MCF 10A (cell line): ENCODE data around the gene PGK1. TPM values are rescaled to one million over a fixed set of nuclear protein-coding genes. Genes with fewer than 3 reads are reported as not detected.
"Not testable (repeated sequence)": the region's sequence is repeated elsewhere in the genome, so short reads cannot be mapped to it uniquely, and the experiment has no call there.

Source experiments
- BruUV-seq: library from RNA; stranded (reverse); fragments of 400-500 nt; replicated peaks from 2 replicates; lab custom pipeline; 2021; lab: Mats Ljungman, UMichigan
- CTCF ChIA-PET: fragments of 300-600 bp; sonication (Branson Sonifier 250); formaldehyde crosslinking; extraction: SDS; loops from one replicate; lab custom pipeline; 2021; ENCODE audit warnings: antibody characterized with exemption, inconsistent platforms; lab: Yijun Ruan, JAX
- POLR2A ChIA-PET: fragments of 300-600, 350-650 bp; sonication (Branson Sonifier 250); formaldehyde crosslinking; extraction: SDS; loops from one replicate; lab custom pipeline; 2020; ENCODE audit warnings: antibody characterized with exemption, inconsistent platforms; lab: Yijun Ruan, JAX
- DNase-seq: peaks from one replicate; pipeline ENCODE4 v3.0.0-alpha.2; 2018; ENCODE audit not compliant: unreplicated experiment
- H3K27ac Mint-ChIP-seq: one replicate; pipeline ENCODE4 v1.8.0; 2022; ENCODE audit warnings: mild to moderate bottlenecking, low read depth, mixed read lengths; ENCODE audit not compliant: unreplicated experiment
- H3K27me3 Mint-ChIP-seq: one replicate; pipeline ENCODE4 v1.8.0; 2022; ENCODE audit warnings: mixed read lengths; ENCODE audit not compliant: insufficient read depth, unreplicated experiment
- H3K36me3 Mint-ChIP-seq: one replicate; pipeline ENCODE4 v1.8.0; 2022; ENCODE audit warnings: mild to moderate bottlenecking, moderate library complexity, mixed read lengths; ENCODE audit not compliant: insufficient read depth, unreplicated experiment
- H3K4me1 Mint-ChIP-seq: one replicate; pipeline ENCODE4 v1.8.0; 2022; ENCODE audit warnings: mixed read lengths; ENCODE audit not compliant: insufficient read depth, unreplicated experiment
- H3K4me3 Mint-ChIP-seq: one replicate; pipeline ENCODE4 v1.8.0; 2022; ENCODE audit warnings: mild to moderate bottlenecking, moderate library complexity, mixed read lengths; ENCODE audit not compliant: unreplicated experiment
- H3K9me3 Mint-ChIP-seq: one replicate; pipeline ENCODE4 v1.8.0; 2022; ENCODE audit warnings: mixed read lengths; ENCODE audit not compliant: unreplicated experiment
- intact Hi-C: fragments of 100-400 bp; cut with micrococcal nuclease; formaldehyde crosslinking; loops from 2 replicates; pipeline ENCODE4 v1.14.1; 2022
- total RNA-seq: library from RNA; stranded (reverse); gene quantifications from 2 replicates; pipeline ENCODE4 v1.2.3, GENCODE V29; 2022
- TF ChIP-seq, protein P1 (sequence below): fragments of 200-600 bp; IDR thresholded peaks from one replicate; pipeline ENCODE4 v1.8.0; 2022; ENCODE audit warnings: antibody characterized with exemption, mild to moderate bottlenecking; ENCODE audit not compliant: unreplicated experiment

The PGK1 gene
- total RNA-seq, 1 experiment from 2014 or later = 310 TPM

GRCh38 chrX:78123190-78123589, 19.1 kb downstream of the PGK1 start:
- H3K9me3 Mint-ChIP-seq = no peaks in the 10 kb centered on the region
- POLR2A ChIA-PET = interaction anchor here (0.6 to 1.7 kb wide), 3 partner anchors 13 to 171 kb away, joined by 3 to 6 read pairs (median 3); partner anchors contain the start of gene TAF9B

DNA sequence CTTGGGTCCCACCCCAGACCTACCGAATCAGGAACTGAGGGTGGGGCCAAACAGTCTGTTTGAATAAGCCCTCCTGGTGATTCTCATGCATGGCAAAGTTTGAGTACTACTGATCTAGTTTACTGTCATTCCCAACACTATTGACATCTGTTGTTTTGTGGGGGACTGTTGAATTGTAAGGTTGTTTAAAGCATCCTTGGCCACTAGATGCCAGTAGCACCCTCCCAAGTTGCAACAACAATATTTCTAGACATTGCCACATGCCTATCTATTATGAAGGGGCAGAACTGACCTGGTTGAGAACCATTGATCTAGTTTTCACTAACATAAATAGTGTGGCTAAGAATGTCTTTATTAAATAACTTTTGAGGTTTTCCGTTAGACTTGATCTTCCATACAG, 20.3 kb downstream of the PGK1 start:
- CTCF ChIA-PET = interaction anchor here (0.9 kb wide), 1 partner anchor 14 kb away, joined by 6 read pairs; the partner anchor contains the start of gene TAF9B
- no peak for DNase-seq
- H3K36me3 Mint-ChIP-seq = peaks cover 91% of the 10 kb centered on the region
- no peaks in the 10 kb centered on the region for H3K9me3 Mint-ChIP-seq
- intact Hi-C loops = loop anchor here (5.0 kb wide), 1 partner anchor 958 kb away; no protein-coding TSS in a partner anchor
- POLR2A ChIA-PET = no interaction called here
- TF ChIP-seq, protein P1, sequence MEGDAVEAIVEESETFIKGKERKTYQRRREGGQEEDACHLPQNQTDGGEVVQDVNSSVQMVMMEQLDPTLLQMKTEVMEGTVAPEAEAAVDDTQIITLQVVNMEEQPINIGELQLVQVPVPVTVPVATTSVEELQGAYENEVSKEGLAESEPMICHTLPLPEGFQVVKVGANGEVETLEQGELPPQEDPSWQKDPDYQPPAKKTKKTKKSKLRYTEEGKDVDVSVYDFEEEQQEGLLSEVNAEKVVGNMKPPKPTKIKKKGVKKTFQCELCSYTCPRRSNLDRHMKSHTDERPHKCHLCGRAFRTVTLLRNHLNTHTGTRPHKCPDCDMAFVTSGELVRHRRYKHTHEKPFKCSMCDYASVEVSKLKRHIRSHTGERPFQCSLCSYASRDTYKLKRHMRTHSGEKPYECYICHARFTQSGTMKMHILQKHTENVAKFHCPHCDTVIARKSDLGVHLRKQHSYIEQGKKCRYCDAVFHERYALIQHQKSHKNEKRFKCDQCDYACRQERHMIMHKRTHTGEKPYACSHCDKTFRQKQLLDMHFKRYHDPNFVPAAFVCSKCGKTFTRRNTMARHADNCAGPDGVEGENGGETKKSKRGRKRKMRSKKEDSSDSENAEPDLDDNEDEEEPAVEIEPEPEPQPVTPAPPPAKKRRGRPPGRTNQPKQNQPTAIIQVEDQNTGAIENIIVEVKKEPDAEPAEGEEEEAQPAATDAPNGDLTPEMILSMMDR = peak; percentile 18
- no peaks in the 10 kb centered on the region for H3K27me3 Mint-ChIP-seq
- H3K4me1 Mint-ChIP-seq = no peaks in the 10 kb centered on the region
- no peak overlapping the region for H3K4me3 Mint-ChIP-seq
- no TSS peak for BruUV-seq
- H3K27ac Mint-ChIP-seq = no peak overlapping the region

More at GRCh38 chrX:78123190-78123589, 19.1 kb downstream of the PGK1 start:
- H3K27me3 Mint-ChIP-seq = no peaks in the 10 kb centered on the region
- intact Hi-C loops = loop anchor here (5.0 kb wide), 1 partner anchor 959 kb away; no protein-coding TSS in a partner anchor
- CTCF ChIA-PET = interaction anchor here (0.8 to 1.1 kb wide), 2 partner anchors 13 to 18 kb away, joined by 3 read pairs; no protein-coding TSS in a partner anchor
- no peak overlapping the region for H3K4me3 Mint-ChIP-seq
- no peaks in the 10 kb centered on the region for H3K4me1 Mint-ChIP-seq
- H3K27ac Mint-ChIP-seq = no peak overlapping the region
- TF ChIP-seq, protein P1 = no peak
- peaks cover 91% of the 10 kb centered on the region for H3K36me3 Mint-ChIP-seq
- peak; percentile 49 for DNase-seq
- BruUV-seq = no TSS peak

GRCh38 chrX:78125148-78125547, 21.1 kb downstream of the PGK1 start:
- Mint-ChIP-seq H3K27ac (no peak overlapping the region), H3K4me3 (no peak overlapping the region), H3K4me1 (no peaks in the 10 kb centered on the region), H3K27me3 (no peaks in the 10 kb centered on the region), H3K9me3 (no peaks in the 10 kb centered on the region), H3K36me3 (peaks cover 90% of the 10 kb centered on the region)
- TF ChIP-seq, protein P1 = no peak
- ChIA-PET CTCF (interaction anchor here (0.9 to 1.1 kb wide), 2 partner anchors 11 to 14 kb away, joined by 3 to 6 read pairs; partner anchors contain the start of gene TAF9B), POLR2A (interaction anchor here (1.1 to 1.2 kb wide), 2 partner anchors 11 to 15 kb away, joined by 3 to 7 read pairs; partner anchors contain the start of gene TAF9B)
- intact Hi-C loops = no loop called here
- no TSS peak for BruUV-seq
- DNase-seq = no peak

DNA sequence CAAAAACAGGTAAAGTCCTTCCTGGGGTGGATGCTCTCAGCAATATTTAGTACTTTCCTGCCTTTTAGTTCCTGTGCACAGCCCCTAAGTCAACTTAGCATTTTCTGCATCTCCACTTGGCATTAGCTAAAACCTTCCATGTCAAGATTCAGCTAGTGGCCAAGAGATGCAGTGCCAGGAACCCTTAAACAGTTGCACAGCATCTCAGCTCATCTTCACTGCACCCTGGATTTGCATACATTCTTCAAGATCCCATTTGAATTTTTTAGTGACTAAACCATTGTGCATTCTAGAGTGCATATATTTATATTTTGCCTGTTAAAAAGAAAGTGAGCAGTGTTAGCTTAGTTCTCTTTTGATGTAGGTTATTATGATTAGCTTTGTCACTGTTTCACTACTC, 21.7 kb downstream of the PGK1 start:
- BruUV-seq = TSS peak; percentile 60
- H3K4me1 Mint-ChIP-seq, H3K4me3 Mint-ChIP-seq, H3K27ac Mint-ChIP-seq, H3K9me3 Mint-ChIP-seq, DNase-seq, intact Hi-C loops, H3K27me3 Mint-ChIP-seq: not testable (repeated sequence)
- H3K36me3 Mint-ChIP-seq = peaks cover 92% of the 10 kb centered on the region
- POLR2A ChIA-PET = interaction anchor here (0.6 to 1.6 kb wide), 4 partner anchors 10 to 476 kb away, joined by 3 to 7 read pairs (median 3); partner anchors contain the start of gene TAF9B
- CTCF ChIA-PET = interaction anchor here (0.5 to 1.1 kb wide), 2 partner anchors 10 to 808 kb away, joined by 3 to 4 read pairs; no protein-coding TSS in a partner anchor
